Esophagus muscularis mucosa (tissue), 3 donors: ENCODE data around the gene ARHGEF38.

Source experiments
- EP300 ChIP-seq: sonication (generic); formaldehyde crosslinking; IDR thresholded peaks from one replicate; pipeline ENCODE4 v1.6.1; 2017; ENCODE audit warnings: antibody characterized with exemption
- TF ChIP-seq, protein P1 (sequence below), 3 experiments: fragments of 200-600 bp in 2 of 3; fragments of 450-650 bp in 1 of 3; sonication (generic) in 2 of 3; IDR thresholded peaks; one replicate each; pipeline ENCODE4 v1.5.1; 2017 to 2019; ENCODE audit warnings: antibody characterized with exemption in 3 of 3, mild to moderate bottlenecking in 2 of 3, moderate library complexity in 1 of 3

DNA sequence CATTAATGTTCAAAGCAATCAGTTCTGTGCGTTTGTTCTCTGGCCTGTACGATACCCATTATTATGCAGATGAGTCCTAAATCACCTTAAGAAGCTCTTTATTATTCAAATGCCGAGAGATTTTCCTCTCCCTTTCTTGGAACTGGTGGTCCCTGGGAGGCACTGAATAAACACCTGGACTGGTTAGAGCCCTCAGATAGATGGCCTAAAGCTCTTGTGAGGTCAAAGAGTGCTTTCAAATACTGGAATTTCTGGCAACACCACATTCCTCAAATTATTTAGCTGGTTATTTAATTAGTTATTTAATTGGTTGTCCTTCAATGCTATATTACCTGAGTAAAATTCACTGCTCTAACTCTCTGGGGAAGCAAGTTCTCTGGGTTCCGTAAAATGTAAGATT lies 3.0 kb downstream of the ARHGEF38 start:
- TF ChIP-seq, protein P1, sequence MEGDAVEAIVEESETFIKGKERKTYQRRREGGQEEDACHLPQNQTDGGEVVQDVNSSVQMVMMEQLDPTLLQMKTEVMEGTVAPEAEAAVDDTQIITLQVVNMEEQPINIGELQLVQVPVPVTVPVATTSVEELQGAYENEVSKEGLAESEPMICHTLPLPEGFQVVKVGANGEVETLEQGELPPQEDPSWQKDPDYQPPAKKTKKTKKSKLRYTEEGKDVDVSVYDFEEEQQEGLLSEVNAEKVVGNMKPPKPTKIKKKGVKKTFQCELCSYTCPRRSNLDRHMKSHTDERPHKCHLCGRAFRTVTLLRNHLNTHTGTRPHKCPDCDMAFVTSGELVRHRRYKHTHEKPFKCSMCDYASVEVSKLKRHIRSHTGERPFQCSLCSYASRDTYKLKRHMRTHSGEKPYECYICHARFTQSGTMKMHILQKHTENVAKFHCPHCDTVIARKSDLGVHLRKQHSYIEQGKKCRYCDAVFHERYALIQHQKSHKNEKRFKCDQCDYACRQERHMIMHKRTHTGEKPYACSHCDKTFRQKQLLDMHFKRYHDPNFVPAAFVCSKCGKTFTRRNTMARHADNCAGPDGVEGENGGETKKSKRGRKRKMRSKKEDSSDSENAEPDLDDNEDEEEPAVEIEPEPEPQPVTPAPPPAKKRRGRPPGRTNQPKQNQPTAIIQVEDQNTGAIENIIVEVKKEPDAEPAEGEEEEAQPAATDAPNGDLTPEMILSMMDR (IDR thresholded peaks at IDR 0.05), result no peak
- no peak for TF ChIP-seq EP300
